Measurements from ENCODE around the gene CDH13. TPM values are rescaled to one million over a fixed set of nuclear protein-coding genes. Genes with fewer than 3 reads are reported as not detected.

CDH13 gene
- total RNA-seq, 1 donor from 2014 or later, result not detected

GRCh38 chr16:83215406-83216001 is 588.7 kb downstream of the CDH13 start:
- intact Hi-C loops (cut with micrococcal nuclease), result loop anchor here (5.0 to 10.0 kb wide), 2 partner anchors 103 to 581 kb away; no protein-coding TSS in a partner anchor

GRCh38 chr16:83219285-83219684 is 592.5 kb downstream of the CDH13 start:
- intact Hi-C loops (cut with micrococcal nuclease), result loop anchor here (5.0 to 10.0 kb wide), 2 partner anchors 107 to 584 kb away; no protein-coding TSS in a partner anchor

- intact Hi-C loops (cut with micrococcal nuclease), result no loop called here
Measured at GRCh38 chr16:83220066-83220465, 593.3 kb downstream of the CDH13 start.

- intact Hi-C loops (cut with micrococcal nuclease), result no loop called here
Measured at GRCh38 chr16:83224642-83225041, 597.9 kb downstream of the CDH13 start.

- intact Hi-C loops (cut with micrococcal nuclease), result no loop called here
Measured at GRCh38 chr16:83227336-83227735, 600.6 kb downstream of the CDH13 start.

GRCh38 chr16:83231729-83232128 is 605.0 kb downstream of the CDH13 start:
- intact Hi-C loops (cut with micrococcal nuclease), result no loop called here

- intact Hi-C loops (cut with micrococcal nuclease), result no loop called here
Measured at GRCh38 chr16:83233153-83233552, 606.4 kb downstream of the CDH13 start.

GRCh38 chr16:83238949-83239691 is 612.4 kb downstream of the CDH13 start:
- intact Hi-C loops (cut with micrococcal nuclease), result no loop called here

GRCh38 chr16:83244057-83244456 is 617.3 kb downstream of the CDH13 start:
- intact Hi-C loops (cut with micrococcal nuclease), result no loop called here

- intact Hi-C loops (cut with micrococcal nuclease), result no loop called here
Measured at GRCh38 chr16:83245061-83245460, 618.3 kb downstream of the CDH13 start.

- intact Hi-C loops (cut with micrococcal nuclease), result no loop called here
Measured at GRCh38 chr16:83247767-83248372, 621.1 kb downstream of the CDH13 start.

GRCh38 chr16:83248735-83249463 is 622.1 kb downstream of the CDH13 start:
- intact Hi-C loops (cut with micrococcal nuclease), result no loop called here

GRCh38 chr16:83253521-83253920 is 626.8 kb downstream of the CDH13 start:
- intact Hi-C loops (cut with micrococcal nuclease), result no loop called here

GRCh38 chr16:83258366-83258928 is 631.7 kb downstream of the CDH13 start:
- intact Hi-C loops (cut with micrococcal nuclease), result no loop called here

GRCh38 chr16:83266848-83267553 is 640.2 kb downstream of the CDH13 start:
- intact Hi-C loops (cut with micrococcal nuclease), result no loop called here

- intact Hi-C loops (cut with micrococcal nuclease), result no loop called here
Measured at GRCh38 chr16:83268169-83268568, 641.4 kb downstream of the CDH13 start.

- intact Hi-C loops (cut with micrococcal nuclease), result no loop called here
Measured at GRCh38 chr16:83269048-83269447, 642.3 kb downstream of the CDH13 start.

GRCh38 chr16:83269541-83269940 is 642.8 kb downstream of the CDH13 start:
- intact Hi-C loops (cut with micrococcal nuclease), result no loop called here

- intact Hi-C loops (cut with micrococcal nuclease), result no loop called here
Measured at GRCh38 chr16:83270061-83270460, 643.3 kb downstream of the CDH13 start.

- intact Hi-C loops (cut with micrococcal nuclease), result no loop called here
Measured at GRCh38 chr16:83270640-83271039, 643.9 kb downstream of the CDH13 start.

GRCh38 chr16:83271123-83271522 is 644.4 kb downstream of the CDH13 start:
- intact Hi-C loops (cut with micrococcal nuclease), result no loop called here
